HL-60 (cell line): Measurements from ENCODE around the gene CD247.

ENCODE experiments used
- GABPA ChIP-seq: IDR thresholded peaks from 2 replicates; pipeline ENCODE4 v1.6.1; 2012; ENCODE audit warnings: low read depth
- POLR2AphosphoS5 ChIP-seq: IDR thresholded peaks from 2 replicates; pipeline ENCODE4 v1.6.1; 2012; ENCODE audit warnings: low read depth
- TF ChIP-seq, protein P1 (sequence below): IDR thresholded peaks from one replicate; pipeline ENCODE4 v1.5.1; 2011; ENCODE audit warnings: low read length, control low read depth, inconsistent platforms; ENCODE audit not compliant: insufficient read depth

GRCh38 chr1:167532964-167533824, 14.9 kb upstream of the CD247 start:
- TF ChIP-seq, protein P1, sequence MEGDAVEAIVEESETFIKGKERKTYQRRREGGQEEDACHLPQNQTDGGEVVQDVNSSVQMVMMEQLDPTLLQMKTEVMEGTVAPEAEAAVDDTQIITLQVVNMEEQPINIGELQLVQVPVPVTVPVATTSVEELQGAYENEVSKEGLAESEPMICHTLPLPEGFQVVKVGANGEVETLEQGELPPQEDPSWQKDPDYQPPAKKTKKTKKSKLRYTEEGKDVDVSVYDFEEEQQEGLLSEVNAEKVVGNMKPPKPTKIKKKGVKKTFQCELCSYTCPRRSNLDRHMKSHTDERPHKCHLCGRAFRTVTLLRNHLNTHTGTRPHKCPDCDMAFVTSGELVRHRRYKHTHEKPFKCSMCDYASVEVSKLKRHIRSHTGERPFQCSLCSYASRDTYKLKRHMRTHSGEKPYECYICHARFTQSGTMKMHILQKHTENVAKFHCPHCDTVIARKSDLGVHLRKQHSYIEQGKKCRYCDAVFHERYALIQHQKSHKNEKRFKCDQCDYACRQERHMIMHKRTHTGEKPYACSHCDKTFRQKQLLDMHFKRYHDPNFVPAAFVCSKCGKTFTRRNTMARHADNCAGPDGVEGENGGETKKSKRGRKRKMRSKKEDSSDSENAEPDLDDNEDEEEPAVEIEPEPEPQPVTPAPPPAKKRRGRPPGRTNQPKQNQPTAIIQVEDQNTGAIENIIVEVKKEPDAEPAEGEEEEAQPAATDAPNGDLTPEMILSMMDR, result no peak
- no peak for TF ChIP-seq POLR2AphosphoS5
- no peak for TF ChIP-seq GABPA
